GM18505 (cell line): Measurements from ENCODE around the gene NOL3.
A peak's percentile ranks its signal among the peaks of the same experiment; 100 is the strongest.

Experiments used
- ATAC-seq: cut with Tn5 transposase; IDR thresholded peaks from one replicate; pipeline ENCODE4 v1.9.1; 2021; ENCODE audit not compliant: unreplicated experiment
- POLR2A ChIP-seq: IDR thresholded peaks from 4 replicates; pipeline ENCODE4 v1.6.1; 2011; ENCODE audit warnings: borderline replicate concordance; ENCODE audit not compliant: insufficient read depth, insufficient read length; ENCODE audit errors: extremely low read depth

The NOL3 gene

DNA sequence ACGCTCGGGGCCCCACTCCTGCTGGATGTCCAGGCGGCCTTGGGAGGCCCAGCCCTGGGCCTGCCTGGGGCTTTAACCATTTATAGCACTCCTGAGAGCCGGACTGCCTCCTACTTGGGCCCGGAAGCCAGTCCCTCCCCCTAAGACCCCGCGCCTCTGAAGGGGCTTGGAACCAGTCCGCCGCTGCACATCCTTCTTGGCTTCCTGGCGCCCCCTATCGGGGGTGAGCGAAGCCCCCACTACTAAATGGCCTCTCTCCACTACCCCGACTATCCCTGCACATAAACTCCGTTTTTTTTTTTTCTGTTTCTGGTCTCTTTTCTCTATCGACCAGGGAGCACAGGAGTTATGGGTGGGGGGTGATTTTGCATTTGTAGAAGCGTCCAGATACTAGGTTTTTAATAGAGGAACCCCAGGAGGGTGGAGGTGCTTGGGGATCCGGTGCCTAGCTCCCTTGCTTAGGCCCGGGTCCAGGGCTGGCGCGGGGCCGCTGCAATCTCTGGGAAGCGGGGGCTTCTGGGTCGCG is 633 bp upstream of the NOL3 start:
- ATAC-seq: peak; percentile 10
- TF ChIP-seq POLR2A: no peak

DNA sequence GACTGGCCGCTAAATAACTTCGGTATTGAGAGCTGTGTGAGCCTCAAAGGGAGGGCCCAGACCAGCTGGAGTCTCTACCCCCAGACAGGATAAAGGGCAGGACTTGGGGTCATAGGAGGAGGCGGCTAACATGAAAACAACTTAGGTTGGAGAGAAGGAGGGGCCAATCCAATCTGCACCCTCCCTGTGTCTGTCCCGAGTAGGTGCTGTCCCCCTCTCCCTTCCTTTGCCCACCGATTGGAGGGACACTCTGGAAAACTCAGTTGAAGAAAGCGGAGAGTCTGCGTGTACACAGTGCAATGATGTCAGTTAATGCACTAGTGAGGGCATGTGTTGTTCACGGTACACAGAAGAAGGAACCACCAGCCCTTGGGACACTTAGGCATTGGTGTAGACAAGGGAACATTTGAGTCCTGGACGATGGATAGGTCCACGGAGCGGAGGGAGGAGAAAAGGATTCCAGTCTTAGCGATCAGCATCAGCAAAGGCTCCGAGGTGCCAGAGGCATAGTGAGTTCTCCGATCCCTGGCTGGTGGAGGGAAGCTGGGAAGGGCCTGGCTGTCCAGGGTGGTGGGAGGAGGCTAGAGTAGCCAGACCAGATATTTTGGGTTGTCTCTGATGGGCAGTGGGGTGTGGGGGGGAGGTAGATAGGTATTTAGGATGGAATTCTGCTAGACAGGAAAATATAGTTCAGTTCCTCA is 761 bp downstream of the NOL3 start:
- ATAC-seq: no peak

DNA sequence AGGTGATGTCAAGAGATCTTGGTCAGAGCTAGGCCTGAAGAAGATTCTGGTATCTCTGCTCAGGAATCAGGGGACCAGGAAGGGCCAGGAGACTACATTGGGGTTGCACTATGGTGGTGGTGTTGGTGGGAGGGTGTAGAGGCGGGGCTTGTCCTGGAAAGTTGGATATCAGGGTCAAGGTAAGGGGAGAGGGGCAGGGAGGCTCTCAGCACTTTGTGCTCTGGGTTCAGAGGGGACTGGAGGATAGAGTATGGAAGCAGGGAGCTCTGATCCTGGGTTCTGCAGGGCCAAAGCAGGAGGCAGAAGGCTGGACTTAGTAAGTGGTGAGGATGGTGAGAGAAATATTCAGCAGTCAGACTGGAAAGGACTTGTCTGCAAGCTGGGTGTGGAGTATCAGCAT is 3.0 kb downstream of the NOL3 start:
- TF ChIP-seq POLR2A: no peak
- no peak for ATAC-seq

More for the DNA sequence above, 761 bp downstream of the NOL3 start:
- TF ChIP-seq POLR2A: no peak

DNA sequence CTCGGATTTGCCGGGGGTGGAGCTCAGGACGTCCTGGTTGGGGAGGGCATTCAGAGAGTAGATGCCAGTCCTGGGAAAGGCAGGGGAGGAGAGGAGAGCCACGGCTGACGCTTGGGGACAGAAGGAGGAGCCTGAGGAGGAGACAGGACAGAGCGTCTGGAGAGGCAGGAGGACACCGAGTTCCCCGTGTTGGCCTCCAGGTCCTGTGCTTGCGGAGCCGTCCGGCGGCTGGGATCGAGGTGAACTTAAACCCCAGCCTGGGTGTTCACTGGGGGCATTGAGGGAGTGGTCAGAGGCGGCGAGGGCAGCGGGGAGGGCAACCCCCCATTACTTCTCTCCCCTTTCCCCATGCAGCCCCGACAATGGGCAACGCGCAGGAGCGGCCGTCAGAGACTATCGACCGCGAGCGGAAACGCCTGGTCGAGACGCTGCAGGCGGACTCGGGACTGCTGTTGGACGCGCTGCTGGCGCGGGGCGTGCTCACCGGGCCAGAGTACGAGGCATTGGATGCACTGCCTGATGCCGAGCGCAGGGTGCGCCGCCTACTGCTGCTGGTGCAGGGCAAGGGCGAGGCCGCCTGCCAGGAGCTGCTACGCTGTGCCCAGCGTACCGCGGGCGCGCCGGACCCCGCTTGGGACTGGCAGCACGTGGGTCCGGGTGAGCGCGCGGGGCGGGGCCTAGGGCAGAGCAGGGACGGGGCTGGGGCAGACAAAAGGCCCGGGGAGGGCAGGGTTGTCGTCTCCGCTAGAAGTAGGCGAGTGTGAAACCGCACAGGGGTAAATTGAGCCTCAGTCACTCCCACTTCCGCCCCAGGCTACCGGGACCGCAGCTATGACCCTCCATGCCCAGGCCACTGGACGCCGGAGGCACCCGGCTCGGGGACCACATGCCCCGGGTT is 3.7 kb downstream of the NOL3 start:
- ATAC-seq: no peak
- TF ChIP-seq POLR2A: no peak

DNA sequence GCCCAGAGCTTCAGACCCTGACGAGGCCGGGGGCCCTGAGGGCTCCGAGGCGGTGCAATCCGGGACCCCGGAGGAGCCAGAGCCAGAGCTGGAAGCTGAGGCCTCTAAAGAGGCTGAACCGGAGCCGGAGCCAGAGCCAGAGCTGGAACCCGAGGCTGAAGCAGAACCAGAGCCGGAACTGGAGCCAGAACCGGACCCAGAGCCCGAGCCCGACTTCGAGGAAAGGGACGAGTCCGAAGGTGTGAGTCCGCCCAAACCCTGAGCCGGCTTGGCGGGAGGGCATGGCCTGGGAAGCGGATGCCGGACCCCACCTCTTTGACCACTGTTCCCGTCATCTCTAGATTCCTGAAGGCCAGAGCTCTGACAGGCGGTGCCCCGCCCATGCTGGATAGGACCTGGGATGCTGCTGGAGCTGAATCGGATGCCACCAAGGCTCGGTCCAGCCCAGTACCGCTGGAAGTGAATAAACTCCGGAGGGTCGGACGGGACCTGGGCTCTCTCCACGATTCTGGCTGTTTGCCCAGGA is 4.4 kb downstream of the NOL3 start:
- TF ChIP-seq POLR2A: no peak
- ATAC-seq: no peak

DNA sequence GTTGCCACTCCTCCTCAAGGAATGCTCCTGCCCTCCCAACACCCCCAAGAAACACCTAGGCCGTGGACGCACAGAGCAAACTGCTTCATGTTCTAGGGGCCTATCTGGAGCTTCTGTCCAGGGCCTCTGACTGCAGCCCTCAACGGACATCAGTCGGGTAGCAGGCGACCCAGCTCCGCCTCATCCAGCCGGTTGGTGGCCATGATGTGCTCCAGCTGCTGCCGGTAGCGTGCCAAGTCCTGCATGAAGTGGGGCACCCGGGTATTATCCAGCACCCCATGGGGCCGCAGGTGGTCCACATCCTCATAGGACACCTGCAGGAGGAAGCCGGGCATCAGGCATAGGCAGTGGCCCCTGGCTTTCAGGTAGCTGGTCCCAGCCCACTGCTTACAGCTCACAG is 6.3 kb downstream of the NOL3 start:
- no peak for TF ChIP-seq POLR2A
- ATAC-seq: no peak

DNA sequence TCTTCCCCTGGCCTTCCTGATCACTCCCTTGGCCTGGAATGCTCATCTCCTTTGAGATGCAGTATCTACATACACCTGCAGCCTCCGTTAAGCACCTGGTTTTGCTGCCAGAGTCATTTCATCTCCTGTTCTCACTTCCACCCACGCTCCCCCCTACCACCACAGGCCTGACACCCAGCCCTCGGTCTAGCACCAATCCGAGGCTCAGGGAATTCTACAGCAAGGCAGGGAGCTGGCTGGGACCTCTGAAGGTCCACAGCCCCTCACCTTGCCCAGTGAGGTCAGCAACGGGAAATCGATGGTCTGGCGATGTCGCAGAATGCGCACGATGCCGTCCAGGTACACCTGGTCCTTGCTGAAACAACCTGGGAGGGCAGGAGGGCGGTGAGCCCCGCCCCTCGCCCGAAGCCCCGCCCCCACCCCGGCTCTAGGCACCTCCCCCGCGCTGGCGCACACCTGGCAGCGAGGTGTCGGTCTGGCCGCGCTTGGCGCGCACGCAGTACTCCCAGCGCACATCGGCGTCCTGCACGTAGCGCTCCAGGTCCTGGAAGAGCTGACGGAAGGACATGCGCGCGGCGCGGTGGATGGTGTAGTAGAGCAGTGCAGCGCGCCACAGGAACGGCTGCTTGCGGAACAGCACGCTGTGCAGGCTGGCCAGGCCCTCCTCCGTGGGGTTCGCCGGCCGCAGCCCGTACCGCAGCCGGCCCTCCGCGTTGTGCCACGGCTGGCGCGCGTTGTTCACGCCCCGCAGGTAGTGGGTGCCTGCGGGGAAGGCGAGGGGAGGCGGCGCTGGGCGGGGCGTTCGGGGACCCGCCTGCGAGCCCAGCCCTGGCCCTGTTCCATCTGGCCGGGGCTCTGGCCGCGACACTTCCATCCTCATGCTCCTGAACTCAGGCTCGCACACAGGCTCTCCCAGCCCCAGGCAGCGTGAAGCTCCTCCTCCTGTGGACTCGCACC is 7.7 kb downstream of the NOL3 start:
- no peak for ATAC-seq
- no peak for TF ChIP-seq POLR2A

DNA sequence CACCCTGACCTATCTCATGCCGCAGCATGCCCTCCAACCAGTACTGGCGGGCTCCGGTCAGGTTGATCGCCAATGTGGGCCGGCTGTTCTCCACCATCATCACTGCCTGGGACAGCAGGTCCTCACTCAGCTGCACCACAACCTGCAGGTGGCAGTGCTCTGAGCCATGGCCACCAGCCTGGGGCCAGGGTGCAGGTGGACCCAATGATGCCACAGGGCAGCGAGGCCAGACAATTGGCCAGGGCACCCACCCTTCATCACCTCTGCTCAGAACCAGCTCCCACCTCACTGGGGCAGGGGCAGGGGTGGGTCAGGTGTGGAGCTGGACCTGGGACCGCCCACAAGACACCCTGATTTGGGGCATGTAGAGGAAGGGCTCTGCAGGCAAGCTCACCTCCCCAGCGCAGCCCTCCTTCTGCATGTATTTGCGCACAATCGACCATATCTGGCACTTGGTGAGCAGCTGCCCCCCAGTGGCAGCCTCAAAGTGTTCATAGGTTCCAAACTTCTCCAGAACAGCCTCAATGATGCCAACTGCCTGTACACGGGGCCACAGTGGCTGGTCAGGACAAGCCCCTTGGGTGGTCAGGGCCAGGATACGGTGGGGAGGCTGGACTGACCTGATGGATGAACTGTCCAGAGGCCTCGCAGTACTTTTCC is 9.2 kb downstream of the NOL3 start:
- TF ChIP-seq POLR2A: no peak
- ATAC-seq: no peak

DNA sequence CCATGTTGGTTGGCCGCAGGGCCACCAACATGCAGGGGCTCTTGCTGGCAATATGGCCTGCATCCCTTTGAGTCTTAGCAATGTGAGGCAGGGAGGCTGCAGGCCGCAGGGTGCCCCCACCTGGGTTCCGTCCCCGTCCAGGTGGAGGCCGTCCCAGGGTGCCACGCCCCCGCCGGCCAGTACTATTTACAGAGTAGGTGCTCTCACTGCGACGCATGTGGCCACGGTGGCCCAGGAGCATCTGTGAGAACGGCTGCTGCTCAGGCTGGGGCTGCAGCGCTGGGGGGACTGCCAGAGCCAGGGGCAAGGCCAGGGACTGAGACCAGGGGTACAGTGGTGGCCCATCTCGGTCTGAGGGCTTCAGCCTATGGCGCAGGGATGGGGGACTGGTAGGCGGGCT is 9.8 kb downstream of the NOL3 start:
- no peak for TF ChIP-seq POLR2A
- no peak for ATAC-seq

DNA sequence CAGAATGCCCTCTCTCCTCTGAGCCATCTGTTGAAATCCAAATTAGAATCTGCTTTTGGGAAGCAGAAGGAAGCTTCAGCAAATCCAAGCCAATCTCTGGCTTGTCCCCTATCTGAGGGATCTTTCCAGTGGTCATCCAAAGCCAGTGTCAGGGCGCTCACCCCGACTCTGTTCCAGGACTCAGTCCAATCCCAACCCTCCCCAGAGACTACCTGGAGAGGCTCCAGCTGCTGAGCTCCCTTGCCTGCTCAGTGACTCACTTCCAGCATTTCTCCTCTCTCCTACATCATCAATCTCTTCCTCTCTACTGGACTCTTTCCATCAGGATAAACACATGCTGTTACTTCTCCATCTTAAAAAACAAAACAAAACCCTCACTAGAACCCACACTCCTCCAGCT is 11.0 kb downstream of the NOL3 start:
- ATAC-seq: no peak

DNA sequence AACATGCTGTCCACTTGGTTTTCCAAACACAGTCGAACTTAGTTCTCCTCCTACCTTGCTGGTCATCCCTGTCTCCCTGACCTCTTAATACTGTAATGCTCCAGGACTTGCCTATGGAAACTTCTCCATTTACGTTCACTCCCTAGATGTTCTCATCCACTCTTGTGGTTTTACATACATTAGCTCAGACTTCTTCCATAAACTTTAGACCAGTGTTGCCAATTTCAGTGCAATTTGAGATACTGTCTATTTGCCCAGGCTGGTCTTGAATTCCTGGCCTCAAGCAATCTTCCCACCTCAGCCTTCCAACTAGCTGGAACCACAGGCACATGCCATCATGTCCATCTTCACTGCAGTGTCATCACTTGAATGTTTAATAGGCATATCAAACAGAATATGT is 11.9 kb downstream of the NOL3 start:
- no peak for ATAC-seq
- no peak for TF ChIP-seq POLR2A

More for the DNA sequence above, 11.0 kb downstream of the NOL3 start:
- no peak for TF ChIP-seq POLR2A

DNA sequence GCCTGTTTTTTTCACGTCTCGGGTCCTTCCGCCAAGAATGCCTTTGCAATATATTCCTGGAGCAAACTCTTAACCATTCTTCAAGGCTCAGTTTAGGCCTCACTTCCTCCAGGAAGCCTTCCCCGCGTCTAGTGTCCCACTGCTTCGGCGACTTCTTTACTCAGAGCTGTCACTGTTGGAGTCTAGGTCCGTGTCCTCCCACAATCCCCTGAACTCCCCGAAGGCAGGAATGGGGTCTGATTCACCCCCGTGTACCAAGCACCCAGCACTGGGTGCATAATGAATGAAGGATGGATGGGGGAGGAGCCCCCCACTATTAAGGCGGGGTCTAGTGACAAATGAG is 12.9 kb downstream of the NOL3 start:
- no peak for ATAC-seq
- peak; percentile 47 for TF ChIP-seq POLR2A
